C4-2B (cell line): ENCODE results near the gene ACADVL.

Experiments used
- H3K27ac ChIP-seq: fragments of 450-650 bp; 2 replicates; pipeline ENCODE4 v1.5.1; 2017
- CTCF ChIP-seq: fragments of 450-650 bp; conservative IDR thresholded peaks from 2 replicates; pipeline ENCODE4 v1.5.1; 2017; ENCODE audit warnings: mild to moderate bottlenecking
- ZFX ChIP-seq: fragments of 450-650 bp; IDR thresholded peaks from 2 replicates; pipeline ENCODE4 v1.6.1; 2017

Gene ACADVL

GRCh38 chr17:7260151-7260550 lies 40.4 kb downstream of the ACADVL start:
- H3K27ac ChIP-seq, result peak overlapping the region; percentile 99
- no peak for TF ChIP-seq ZFX
- no peak for TF ChIP-seq CTCF

- peak overlapping the region; percentile 99 for H3K27ac ChIP-seq
- no peak for TF ChIP-seq ZFX
- TF ChIP-seq CTCF, result no peak
Measured at GRCh38 chr17:7260651-7261378, 41.1 kb downstream of the ACADVL start.

GRCh38 chr17:7261379-7262191 lies 41.8 kb downstream of the ACADVL start:
- TF ChIP-seq CTCF, result no peak
- peak; percentile 84 for TF ChIP-seq ZFX
- H3K27ac ChIP-seq, result peak overlapping the region; percentile 99

- H3K27ac ChIP-seq, result peak within 1 kb of the TSS; percentile 99
Measured at GRCh38 chr17:7262192-7262934, 42.6 kb downstream of the ACADVL start, which contains the start of gene CLDN7. Gene CLDN7 (minus strand): TSS chr17:7262478. CDS start chr17:7262043, 435 bp downstream.

GRCh38 chr17:7262935-7263800 lies 43.4 kb downstream of the ACADVL start:
- H3K27ac ChIP-seq, result peak overlapping the region; percentile 99
- TF ChIP-seq CTCF (no peak), ZFX (no peak)

More at GRCh38 chr17:7262192-7262934, 42.6 kb downstream of the ACADVL start, which contains the start of gene CLDN7:
- TF ChIP-seq ZFX (no peak), CTCF (no peak)

GRCh38 chr17:7263801-7264078 lies 44.0 kb downstream of the ACADVL start:
- no peak for TF ChIP-seq ZFX
- TF ChIP-seq CTCF, result no peak
- H3K27ac ChIP-seq, result peak overlapping the region; percentile 99
